22Rv1 (cell line): ENCODE measurements around the gene ZNF382.

Experiments used
- H3K27ac ChIP-seq: fragments of 450-650 bp; 2 replicates; pipeline ENCODE4 v1.5.1; 2017
- CTCF ChIP-seq: fragments of 450-650 bp; IDR thresholded peaks from 2 replicates; pipeline ENCODE4 v1.5.1; 2017; ENCODE audit warnings: mild to moderate bottlenecking
- ZFX ChIP-seq: fragments of 450-650 bp; IDR thresholded peaks from 2 replicates; pipeline ENCODE4 v1.6.1; 2017; ENCODE audit warnings: antibody characterized with exemption, borderline replicate concordance

Gene ZNF382

GRCh38 chr19:36605101-36605876 lies at the start of gene ZNF382:
Gene ZNF382, plus strand, starts transcription at chr19:36605313. Its CDS starts 4,602 bp downstream, at chr19:36609915.
- peak within 1 kb of the TSS; percentile 47 for H3K27ac ChIP-seq
- TF ChIP-seq ZFX, result no peak
- no peak for TF ChIP-seq CTCF

GRCh38 chr19:36564391-36564790 lies 40.7 kb upstream of the ZNF382 start:
- TF ChIP-seq ZFX, result no peak
- no peak for TF ChIP-seq CTCF
- no peak overlapping the region for H3K27ac ChIP-seq

- no peak for TF ChIP-seq CTCF
- TF ChIP-seq ZFX, result no peak
- peak overlapping the region; percentile 90 for H3K27ac ChIP-seq
Measured at GRCh38 chr19:36572593-36573019, 32.5 kb upstream of the ZNF382 start.

GRCh38 chr19:36573020-36573894 lies 31.9 kb upstream of the ZNF382 start, which contains the start of gene ZNF529:
Gene ZNF529, minus strand, starts transcription at chr19:36573292. Its CDS starts 946 bp downstream, at chr19:36572346.
- H3K27ac ChIP-seq, result peak within 1 kb of the TSS; percentile 90
- TF ChIP-seq CTCF (0 out of 2 replicates have a peak, but pooled peaks have one; percentile 4), ZFX (no peak)

GRCh38 chr19:36573895-36574720 lies 31.0 kb upstream of the ZNF382 start:
- H3K27ac ChIP-seq, result peak overlapping the region; percentile 90
- TF ChIP-seq CTCF (no peak), ZFX (no peak)

- no peak for TF ChIP-seq ZFX
- no peak for TF ChIP-seq CTCF
- peak overlapping the region; percentile 90 for H3K27ac ChIP-seq
Measured at GRCh38 chr19:36574741-36575140, 30.4 kb upstream of the ZNF382 start.
